Fibroblast of lung (primary cell): Measurements from ENCODE around the gene ZGPAT. TPM values are rescaled to one million over a fixed set of nuclear protein-coding genes. Genes with fewer than 3 reads are reported as not detected.

Experiments
- DNase-seq, 2 donors: peaks; one replicate each; pipeline versions ENCODE4 v3.0.0 to v3.0.0-alpha.2; 2010; ENCODE audit warnings: low read depth in 2 of 2
- H2AFZ ChIP-seq: 2 replicates; pipeline ENCODE4 v1.5.1; 2012; ENCODE audit warnings: low read length, control low read depth, inconsistent platforms
- H3K27ac ChIP-seq: 2 replicates; pipeline ENCODE4 v1.5.1; 2011; ENCODE audit warnings: low read length, control low read depth; ENCODE audit not compliant: insufficient read depth
- H3K27me3 ChIP-seq: 2 replicates; pipeline ENCODE4 v1.5.1; 2011; ENCODE audit warnings: mild to moderate bottlenecking, low read length; ENCODE audit not compliant: control insufficient read depth, insufficient read depth
- H3K36me3 ChIP-seq: 2 replicates; pipeline ENCODE4 v1.5.1; 2011; ENCODE audit warnings: low read length; ENCODE audit not compliant: control insufficient read depth, insufficient read depth
- H3K4me1 ChIP-seq: 2 replicates; pipeline ENCODE4 v1.5.1; 2011; ENCODE audit warnings: low read length; ENCODE audit not compliant: control insufficient read depth, insufficient read depth; ENCODE audit errors: extremely low read depth
- H3K4me2 ChIP-seq: 2 replicates; pipeline ENCODE4 v1.5.1; 2011; ENCODE audit warnings: low read length, control low read depth; ENCODE audit not compliant: insufficient read depth; ENCODE audit errors: extremely low read depth
- H3K4me3 ChIP-seq, 4 experiments: fragments of 200-600 bp in 1 of 4; sonication (generic) in 1 of 4; replicated peaks in 1 of 4; 2 replicates each; pipeline ENCODE4 v1.5.1; 2011 to 2016; ENCODE audit warnings: low read length in 4 of 4, low read depth in 3 of 4, mild to moderate bottlenecking in 3 of 4, control low read depth in 2 of 4, inconsistent platforms in 1 of 4, mixed read lengths in 1 of 4; ENCODE audit not compliant: insufficient read depth in 1 of 4; ENCODE audit errors: control extremely low read depth in 1 of 4
- H3K79me2 ChIP-seq: 2 replicates; pipeline ENCODE4 v1.5.1; 2012; ENCODE audit warnings: mild to moderate bottlenecking, low read length, inconsistent platforms; ENCODE audit not compliant: control insufficient read depth, insufficient read depth
- H3K9ac ChIP-seq: 2 replicates; pipeline ENCODE4 v1.5.1; 2011; ENCODE audit warnings: mild to moderate bottlenecking, low read length, control low read depth; ENCODE audit not compliant: insufficient read depth
- H3K9me3 ChIP-seq: 2 replicates; pipeline ENCODE4 v1.5.1; 2012; ENCODE audit warnings: low read depth, low read length; ENCODE audit not compliant: control insufficient read depth, insufficient read depth
- H4K20me1 ChIP-seq: 2 replicates; pipeline ENCODE4 v1.5.1; 2011; ENCODE audit warnings: low read length; ENCODE audit not compliant: control insufficient read depth, insufficient read depth; ENCODE audit errors: extremely low read depth
- CTCF ChIP-seq, 2 donors: IDR thresholded peaks in 1 of 2; conservative IDR thresholded peaks in 1 of 2; 1 replicate in 1 of 2; 2 replicates in 1 of 2; pipeline ENCODE4 v1.5.1; 2011 to 2012; ENCODE audit warnings: low read length in 2 of 2, control low read depth in 1 of 2, inconsistent platforms in 1 of 2, low read depth in 1 of 2, mild to moderate bottlenecking in 1 of 2
- EZH2 ChIP-seq: IDR thresholded peaks from 2 replicates; pipeline ENCODE4 v1.5.1; 2012; ENCODE audit warnings: low read length, control low read depth, mild to moderate bottlenecking; ENCODE audit errors: missing control alignments
- polyA plus RNA-seq, 2 donors: library from polyadenylated mRNA; depleted of rRNA in 1 of 2; stranded (reverse) in 1 of 2; unstranded in 1 of 2; fragments of >200 nt; gene quantifications; 2 replicates each; pipeline ENCODE4 v1.2.1, GENCODE V29; 2011 to 2012; ENCODE audit warnings: missing spikeins in 1 of 2
- total RNA-seq: library from RNA; depleted of rRNA; stranded (reverse); fragments of >200 nt; gene quantifications from 2 replicates; pipeline ENCODE4 v1.2.1, GENCODE V29; 2014

Gene ZGPAT
- total and polyA plus RNA-seq, 2 donors (not counting 1 experiment from before 2014, with no cell fraction given) = 7.6 to 10.7 TPM

GRCh38 chr20:63767456-63767855, 59.6 kb downstream of the ZGPAT start:
- H3K9me3 ChIP-seq = no peaks in the 10 kb centered on the region
- no peaks in the 10 kb centered on the region for H3K4me1 ChIP-seq
- H3K9ac ChIP-seq = no peak overlapping the region
- H3K4me3 ChIP-seq = no peak overlapping the region
- H2AFZ ChIP-seq = no peak overlapping the region
- no peak overlapping the region for H3K4me2 ChIP-seq
- TF ChIP-seq CTCF (conservative IDR thresholded peaks at IDR 0.05 in 1 of 2, IDR thresholded peaks at IDR 0.05 in 1 of 2; ENCODE audit: low read depth in 1 of 2, low read length in 2 of 2) = no peak
- no peak for TF ChIP-seq EZH2
- H3K36me3 ChIP-seq = no peaks in the 10 kb centered on the region
- H4K20me1 ChIP-seq = no peaks in the 10 kb centered on the region
- H3K27me3 ChIP-seq = no peaks in the 10 kb centered on the region
- H3K79me2 ChIP-seq = no peaks in the 10 kb centered on the region
- no peak overlapping the region for H3K27ac ChIP-seq
- DNase-seq = no peak

GRCh38 chr20:63767886-63768285, 60.0 kb downstream of the ZGPAT start:
- Histone ChIP-seq H2AFZ (no peak overlapping the region), H3K27ac (no peak overlapping the region), H3K36me3 (no peaks in the 10 kb centered on the region), H3K27me3 (no peaks in the 10 kb centered on the region), H3K9me3 (no peaks in the 10 kb centered on the region), H3K4me1 (no peaks in the 10 kb centered on the region), H3K4me3 (no peak overlapping the region), H3K9ac (no peak overlapping the region), H4K20me1 (no peaks in the 10 kb centered on the region), H3K4me2 (no peak overlapping the region), H3K79me2 (no peaks in the 10 kb centered on the region)
- TF ChIP-seq EZH2 = no peak
- no peak for TF ChIP-seq CTCF (conservative IDR thresholded peaks at IDR 0.05 in 1 of 2, IDR thresholded peaks at IDR 0.05 in 1 of 2; ENCODE audit: low read depth in 1 of 2, low read length in 2 of 2)
- no peak for DNase-seq

GRCh38 chr20:63768591-63769515, 61.0 kb downstream of the ZGPAT start:
- Histone ChIP-seq H4K20me1 (no peaks in the 10 kb centered on the region), H3K4me1 (no peaks in the 10 kb centered on the region), H3K79me2 (no peaks in the 10 kb centered on the region), H3K27me3 (no peaks in the 10 kb centered on the region), H3K4me3 (no peak overlapping the region), H3K27ac (no peak overlapping the region), H3K4me2 (no peak overlapping the region), H3K9me3 (no peaks in the 10 kb centered on the region), H3K36me3 (no peaks in the 10 kb centered on the region), H3K9ac (no peak overlapping the region), H2AFZ (no peak overlapping the region)
- TF ChIP-seq CTCF (conservative IDR thresholded peaks at IDR 0.05 in 1 of 2, IDR thresholded peaks at IDR 0.05 in 1 of 2; ENCODE audit: low read depth in 1 of 2, low read length in 2 of 2) (no peak), EZH2 (no peak)
- no peak for DNase-seq
